CD4-positive, alpha-beta T cell treated with Interleukin-17A for 4 hours (primary cell): ENCODE results near the gene ASTN1.

Experiments
- DNase-seq: peaks from one replicate; pipeline ENCODE4 v3.0.0-alpha.2; 2020; ENCODE audit warnings: mixed read lengths

Gene ASTN1

DNA sequence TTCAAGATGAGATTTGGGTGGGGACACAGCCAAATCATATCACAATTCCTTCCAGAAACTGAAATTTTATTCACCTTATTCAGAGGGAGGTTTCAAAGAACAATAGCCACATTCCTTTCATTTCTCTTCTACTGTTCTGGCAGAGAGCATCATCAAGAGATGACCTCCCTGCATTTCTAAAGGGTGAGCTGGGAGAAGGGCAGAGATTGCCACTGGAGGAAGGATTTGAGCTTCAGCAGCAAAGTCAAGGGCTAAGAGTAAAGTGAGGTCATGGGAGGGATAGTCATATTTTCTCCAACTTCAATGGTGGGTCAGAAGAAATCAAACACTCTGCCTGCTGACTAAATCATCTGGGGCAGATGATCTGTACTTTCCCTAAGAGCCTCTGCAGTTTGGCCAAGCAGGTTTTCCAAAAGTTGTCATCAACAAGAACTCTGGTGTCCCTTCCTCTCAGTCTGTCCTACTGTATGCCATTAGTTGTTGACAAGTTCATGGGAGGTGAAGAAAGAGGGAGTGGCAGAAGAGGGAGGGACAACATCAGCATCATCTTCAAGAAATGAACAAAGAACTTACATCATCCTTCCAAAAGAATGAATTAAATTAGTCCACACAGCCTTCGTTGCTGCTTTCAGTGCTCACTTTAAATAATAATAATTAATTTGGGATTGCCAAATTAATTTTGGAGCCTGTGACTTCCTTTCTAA, 298.3 kb downstream of the ASTN1 start:
- DNase-seq = no peak

DNA sequence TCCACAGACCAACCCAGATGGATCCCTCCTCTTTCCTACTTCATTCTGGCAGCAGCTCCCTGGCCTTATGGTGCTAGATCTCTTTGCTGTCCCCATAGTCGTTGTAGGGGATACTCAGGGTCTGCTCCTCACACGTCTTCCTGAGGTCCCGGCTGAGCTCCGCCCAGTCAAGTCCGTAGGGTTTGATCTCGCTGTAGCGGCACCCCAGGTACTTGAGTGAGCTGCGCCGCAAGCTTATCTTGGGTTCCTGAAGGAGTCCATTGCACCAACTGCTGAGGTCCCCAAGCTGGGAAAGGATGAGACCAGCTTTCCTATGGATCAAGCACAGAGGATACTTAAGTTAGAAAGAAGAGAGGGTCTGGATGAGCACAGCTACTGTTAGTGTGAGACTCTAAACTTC, 300.3 kb downstream of the ASTN1 start:
- DNase-seq = no peak

DNA sequence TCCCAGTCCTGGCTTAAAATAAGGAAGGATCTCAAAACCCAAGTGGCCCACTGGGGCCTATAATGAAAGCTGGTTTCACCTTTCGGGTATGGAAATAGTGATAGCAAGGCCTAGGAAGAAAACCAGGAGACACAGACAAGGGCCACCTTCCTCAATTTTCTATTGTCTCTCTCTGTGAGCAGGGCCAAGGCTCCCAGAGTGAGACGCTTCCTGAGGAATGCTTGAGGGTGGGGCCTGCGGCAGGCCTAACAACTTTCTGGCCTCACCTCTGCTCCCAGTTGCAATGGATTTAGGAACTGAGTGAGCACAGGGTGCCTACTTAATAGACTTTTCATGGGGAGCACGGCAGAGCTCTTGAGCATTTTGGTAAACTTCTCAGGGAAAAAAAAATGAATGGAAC, 300.9 kb downstream of the ASTN1 start:
- DNase-seq = no peak

DNA sequence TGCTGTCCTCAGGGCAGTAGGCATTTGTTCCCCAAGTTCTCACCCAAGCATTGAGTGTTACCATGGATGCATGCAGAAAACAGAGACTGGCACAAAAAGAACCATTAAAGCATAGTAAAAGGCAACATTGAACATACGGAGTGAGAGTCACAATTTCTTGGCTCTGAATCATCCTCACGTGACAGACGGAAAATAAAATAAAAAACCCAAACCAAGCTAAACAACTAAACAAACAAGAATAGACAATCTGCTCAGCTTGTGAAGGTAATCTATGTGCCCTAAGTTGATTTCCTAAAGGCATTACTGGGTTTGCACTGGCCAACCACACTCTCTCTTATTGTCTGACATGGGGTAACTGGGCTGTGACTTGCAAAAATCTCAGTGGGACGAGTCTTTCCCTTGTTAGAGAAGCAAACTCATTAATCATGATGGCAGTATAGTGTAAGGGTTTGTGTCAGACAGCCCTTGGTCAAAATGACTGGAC, 306.0 kb downstream of the ASTN1 start:
- no peak for DNase-seq

DNA sequence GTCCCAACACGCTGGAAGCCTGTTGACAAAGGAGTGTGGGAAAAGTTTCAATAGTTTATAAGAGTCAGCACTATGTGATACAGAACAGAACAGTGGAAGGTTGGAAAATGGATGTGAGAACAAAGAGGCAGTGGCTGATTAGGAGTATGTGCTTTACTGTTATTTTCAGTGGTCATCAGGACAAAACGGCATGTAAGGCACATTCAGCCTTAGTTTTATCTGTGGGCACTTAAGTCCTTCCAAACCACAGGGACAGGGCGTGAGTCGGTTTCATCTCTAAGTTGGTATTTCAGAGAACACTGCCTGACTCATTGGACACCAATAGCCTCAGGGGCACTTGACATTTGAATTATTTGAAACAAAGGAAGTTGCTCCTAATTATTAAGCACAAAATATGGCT, 306.9 kb downstream of the ASTN1 start:
- DNase-seq = no peak

DNA sequence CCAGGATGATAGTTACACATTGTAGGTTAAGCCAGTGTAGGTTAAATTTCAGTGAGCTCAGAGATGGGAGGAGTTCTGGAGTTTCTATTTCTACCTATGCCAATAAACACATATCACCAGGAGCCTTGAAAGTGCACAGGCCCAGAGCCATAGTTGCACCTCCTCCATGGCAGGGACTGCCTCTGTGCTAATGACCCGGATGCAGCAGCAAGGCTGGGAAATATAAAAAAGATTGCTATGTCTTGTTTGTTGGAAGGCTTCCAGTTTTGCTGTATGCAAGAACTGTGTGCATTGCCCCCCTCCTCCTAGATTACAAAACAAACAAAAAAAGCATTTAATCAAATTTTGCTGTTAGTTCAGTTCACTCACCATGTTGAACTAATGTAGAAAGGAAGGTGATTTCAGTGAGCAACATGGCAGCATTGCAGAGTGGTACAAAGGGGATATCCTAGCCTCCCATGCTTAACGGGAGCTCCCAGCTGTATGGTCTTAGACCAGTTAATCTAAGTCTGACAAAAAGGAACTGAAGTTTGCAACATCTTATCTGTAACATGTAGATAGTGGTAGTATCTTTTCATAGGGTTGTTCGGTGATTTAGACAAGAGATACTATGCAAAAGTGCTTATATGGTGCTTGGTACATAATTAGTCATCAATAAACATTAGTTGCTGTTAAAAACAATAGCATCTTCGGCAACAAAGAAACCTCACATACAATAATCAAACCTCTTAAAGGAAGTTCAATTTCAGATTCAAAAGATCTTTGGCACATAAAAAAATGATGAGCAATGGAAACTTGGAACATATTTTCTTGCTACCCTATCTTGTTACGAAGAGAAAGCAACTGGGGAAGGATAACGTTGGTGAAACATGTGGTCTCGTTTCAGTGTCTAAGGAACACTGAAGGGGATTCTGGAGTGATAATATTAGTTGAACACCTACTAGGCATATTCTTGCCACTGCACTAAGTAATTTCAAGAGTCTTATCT, 309.5 kb downstream of the ASTN1 start:
- DNase-seq = no peak

DNA sequence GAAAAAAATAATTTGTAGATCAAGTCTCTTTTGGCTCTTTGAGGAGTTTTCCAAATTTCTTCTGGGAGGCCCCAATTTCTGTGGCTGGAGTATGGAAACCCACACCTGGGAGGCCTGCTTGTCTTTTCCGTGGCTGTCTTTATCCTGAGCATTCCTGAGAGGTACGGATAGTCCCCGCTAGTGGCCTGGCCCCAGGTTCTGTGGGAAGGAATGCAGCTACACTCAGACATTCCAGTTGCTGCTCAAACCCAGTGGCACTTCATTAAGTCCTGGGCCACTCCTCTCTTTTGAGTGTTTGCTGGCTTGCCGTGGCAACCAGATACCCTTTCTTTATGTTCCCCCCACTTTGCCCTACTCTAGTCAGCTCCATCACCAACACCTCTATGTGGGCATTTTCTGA, 310.4 kb downstream of the ASTN1 start:
- no peak for DNase-seq

DNA sequence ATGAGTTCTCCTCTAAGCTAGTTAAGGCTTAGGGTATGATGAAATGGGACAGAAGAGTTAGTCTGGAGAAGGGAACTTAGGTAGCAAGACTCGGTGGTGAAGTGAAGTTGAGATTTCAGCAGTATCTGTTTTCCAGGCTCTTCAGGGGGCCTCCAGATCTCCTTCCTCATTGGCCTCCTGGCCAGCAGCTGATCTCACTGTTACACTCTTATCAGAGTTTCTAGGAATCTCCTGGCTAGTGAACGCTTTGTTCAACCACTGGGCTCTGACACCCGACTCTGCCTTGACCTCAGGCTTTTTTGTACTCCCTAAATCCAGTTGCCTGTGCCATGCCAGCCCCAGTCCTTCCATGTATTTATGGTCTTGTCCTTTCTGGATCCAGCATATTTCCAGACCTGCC, 311.0 kb downstream of the ASTN1 start:
- no peak for DNase-seq

DNA sequence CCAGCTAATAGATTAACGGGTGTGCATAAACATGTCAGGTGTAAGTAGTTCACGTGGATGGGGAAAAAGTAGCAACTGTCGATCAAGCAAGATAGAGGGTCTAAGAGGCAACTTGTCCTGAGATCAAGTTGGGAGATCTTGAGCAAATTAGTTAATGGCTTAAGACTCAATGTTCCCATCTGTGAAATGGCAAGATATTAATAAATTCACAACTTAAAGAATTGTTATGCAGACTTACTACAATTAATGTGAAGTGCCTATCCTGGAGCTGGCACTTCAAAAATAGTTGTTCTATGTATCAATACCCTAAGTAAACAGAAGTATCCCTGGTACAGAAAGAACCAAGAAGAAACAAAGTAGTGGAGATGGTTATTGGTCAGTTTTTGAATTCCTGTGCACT, 312.4 kb downstream of the ASTN1 start:
- DNase-seq = no peak

DNA sequence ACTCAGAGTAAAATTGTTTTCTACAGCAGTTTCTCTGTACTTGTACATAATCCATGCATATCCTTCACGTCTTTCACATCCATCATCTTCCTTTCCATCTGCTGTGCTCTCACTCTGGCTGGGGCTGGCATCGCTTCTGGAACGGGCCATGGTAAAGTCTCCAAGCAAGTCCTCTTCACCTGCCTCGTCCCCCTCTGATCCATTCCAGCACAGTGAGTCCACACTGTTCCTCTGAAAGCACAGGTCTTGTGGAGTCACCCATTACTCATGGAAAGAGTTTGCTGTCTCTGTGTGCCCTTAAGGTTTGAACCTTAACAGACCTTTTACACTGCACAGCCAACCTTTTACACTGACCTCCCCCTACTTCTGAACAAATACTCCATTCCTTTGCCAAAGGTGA, 313.6 kb downstream of the ASTN1 start:
- no peak for DNase-seq

DNA sequence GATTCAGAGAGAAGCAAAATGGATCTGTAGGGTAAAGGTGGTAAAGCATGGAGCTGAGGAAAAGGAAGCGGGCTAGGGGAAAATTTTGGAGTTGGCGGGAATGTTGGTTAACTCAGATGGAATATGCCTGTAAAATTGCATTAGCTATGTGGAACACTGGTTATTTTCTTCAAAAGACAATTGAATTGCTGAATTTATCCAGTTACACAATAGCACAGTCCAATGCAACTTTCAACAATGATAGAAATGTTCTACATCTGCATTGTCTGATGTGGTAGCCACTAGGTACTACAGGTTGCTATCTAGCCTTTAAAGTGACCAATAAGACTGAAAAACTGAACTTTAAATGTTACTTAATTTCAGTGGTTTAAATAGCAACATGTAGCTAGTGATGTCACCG, 315.2 kb downstream of the ASTN1 start:
- no peak for DNase-seq

DNA sequence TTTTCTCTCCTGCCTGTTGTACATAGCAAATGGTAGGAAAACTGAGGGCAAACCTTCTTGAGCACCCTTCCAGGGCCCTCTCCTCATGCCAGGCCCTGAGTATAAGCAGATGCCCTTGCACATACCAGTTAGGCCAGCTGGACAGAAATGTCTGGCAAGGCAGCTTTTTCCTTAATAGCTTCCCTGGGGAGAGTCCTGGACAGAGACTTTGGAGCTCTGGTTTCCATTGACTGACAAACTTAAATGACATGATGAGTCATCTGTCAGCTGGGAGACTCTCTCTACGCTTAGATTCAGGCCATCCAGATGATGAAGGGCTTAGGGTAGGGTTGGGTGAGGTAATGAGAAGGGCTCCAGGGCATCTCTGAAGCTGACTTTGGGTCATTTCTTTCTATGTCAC, 317.5 kb downstream of the ASTN1 start:
- DNase-seq = no peak

DNA sequence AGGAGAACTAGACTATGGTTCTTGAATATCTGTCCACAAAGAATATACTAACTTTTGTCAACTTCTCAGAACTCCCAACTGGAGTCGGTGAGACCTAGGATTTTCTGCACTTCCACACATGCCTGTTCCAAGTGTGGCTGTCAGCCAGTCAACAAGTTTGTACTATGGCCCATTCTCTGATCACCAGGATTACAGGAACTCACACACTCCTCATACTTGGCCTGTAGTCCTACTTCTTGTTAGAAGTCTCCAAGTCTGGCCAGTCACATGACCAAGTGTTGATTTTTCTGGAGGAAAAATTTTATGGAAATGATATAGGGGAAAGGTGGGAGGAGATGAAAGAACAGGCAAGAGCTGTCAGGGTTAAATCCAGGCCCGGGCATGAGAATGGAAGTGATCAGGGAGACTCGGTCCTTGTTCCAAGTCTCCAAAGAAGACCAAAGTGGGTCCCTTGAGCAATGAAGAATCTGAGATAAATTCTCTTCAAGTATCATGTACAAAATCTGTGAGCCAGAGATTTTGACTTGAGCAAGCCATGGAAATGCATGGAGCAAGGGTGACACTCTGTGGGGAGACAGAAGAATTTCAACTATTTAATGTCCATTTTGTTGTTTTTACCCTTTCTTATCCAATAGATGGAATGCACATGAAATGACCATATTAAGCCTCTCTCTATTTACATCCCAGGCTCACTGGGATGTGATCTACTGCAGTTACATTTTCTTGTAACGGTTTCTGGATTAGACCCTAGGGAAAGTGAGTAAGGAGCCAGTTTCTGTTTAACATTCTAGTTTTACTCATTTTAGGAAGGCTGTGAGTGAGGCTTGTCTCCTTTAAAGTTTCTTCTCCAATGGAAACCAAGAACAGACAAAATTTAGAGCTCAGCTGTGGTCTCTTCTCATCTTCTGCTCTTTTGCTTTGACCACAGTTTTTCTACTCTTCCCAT, 320.9 kb downstream of the ASTN1 start:
- no peak for DNase-seq

DNA sequence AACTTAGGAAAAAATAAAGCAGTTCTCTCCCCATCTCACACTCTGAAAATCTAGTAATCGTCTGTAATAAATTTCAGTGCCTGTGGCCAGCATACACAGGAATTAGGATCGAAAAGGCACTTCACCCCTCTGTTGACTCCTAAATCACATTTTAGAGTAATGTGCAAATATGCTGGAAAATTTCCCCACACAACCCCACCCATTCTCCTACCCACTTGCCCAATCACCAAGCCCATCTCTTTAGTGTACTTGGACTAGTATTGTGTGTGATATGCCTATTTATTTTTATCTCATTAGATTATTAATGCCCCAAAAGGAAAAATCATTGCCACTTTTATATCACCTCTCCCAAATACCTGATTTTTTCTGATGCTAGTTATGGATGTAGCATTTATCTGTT, 323.3 kb downstream of the ASTN1 start:
- no peak for DNase-seq

DNA sequence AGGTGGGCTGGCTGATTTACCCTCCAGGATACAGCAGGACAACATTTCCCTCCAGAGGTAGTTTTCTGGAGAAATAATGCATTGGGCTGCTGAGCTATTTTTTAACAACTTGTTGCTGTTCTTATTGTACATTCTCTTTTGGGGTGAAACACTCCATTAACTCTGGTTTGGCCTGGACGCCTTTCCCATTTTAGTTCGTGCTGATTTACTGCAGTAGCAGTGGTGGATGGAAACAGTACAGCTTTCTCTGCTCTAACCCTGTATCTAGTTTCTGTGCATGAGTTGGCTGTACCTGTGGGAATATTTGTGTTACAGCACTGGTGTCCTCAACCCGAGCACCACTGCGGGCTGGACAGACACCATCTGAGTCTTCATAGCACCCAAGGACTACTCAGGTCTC, 325.3 kb downstream of the ASTN1 start:
- no peak for DNase-seq

DNA sequence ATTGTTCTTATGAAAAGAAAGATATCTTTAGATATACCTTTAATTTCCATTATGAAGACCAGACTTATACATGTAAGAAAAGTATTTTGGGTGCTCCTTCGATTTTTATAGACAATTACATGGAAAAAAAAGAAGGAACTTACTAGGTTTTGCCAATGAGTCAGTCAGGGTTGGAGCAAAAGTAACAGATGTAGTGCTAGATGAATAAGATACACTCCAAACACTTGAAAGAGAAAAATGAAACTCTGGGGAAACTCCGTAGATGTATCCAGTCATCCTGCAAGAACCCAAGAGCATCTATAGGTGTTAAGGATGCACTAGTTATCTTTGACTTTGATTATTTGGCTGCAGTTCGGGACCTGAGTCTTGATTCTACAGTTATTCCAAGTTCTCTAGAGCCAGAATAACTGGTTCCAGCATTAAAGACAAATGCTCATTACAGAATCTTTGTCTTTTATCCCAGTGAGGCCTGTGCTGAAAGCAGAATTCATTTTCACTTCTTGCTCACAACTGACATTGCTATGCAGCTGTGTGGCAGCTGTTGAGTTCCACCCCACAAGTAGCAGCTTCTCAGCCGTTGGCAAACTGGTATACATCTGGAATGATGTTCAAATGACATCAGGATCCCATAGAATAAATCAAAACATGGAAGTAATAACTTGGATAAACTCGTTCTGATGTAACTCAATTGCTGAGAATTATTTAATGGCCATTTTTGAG, 326.1 kb downstream of the ASTN1 start:
- DNase-seq = no peak

DNA sequence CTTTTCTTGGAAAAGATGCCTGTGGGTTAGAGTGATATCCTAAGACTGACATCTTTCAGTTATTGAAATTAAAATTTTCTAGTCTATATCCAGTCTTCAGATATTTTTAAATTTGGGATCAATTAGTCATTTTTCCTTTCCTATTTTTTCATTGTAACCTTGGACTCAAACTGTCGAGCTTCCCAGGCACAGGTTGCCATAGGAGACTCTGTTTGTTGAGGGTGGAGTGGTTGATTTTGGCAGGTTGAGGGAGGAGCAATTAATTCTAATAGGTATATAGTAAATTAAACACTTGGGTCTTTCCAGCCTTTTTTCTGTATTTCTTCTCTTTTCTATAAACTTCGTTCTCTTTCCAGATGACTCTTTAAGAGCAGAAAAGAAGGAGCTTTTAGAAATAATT, 326.8 kb downstream of the ASTN1 start:
- no peak for DNase-seq

DNA sequence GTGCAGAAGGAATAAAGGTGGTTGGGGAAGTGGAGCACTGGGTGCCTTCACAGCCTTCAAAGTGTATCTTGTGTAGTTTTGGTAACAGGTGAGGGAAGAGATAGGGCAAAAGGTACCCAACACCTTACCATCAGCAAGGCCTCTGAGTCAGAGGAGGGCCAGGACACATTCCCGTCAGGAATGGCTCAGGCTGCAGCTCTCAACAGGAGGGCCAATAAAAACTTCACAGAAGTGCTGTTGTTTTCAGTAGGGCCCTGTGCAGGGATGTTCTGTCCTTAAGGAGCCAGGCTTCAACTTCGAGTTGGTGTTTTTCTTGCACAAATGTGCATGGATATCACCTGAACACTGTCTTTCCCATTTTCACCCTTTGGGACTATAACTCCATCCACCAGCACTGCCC, 333.4 kb downstream of the ASTN1 start:
- no peak for DNase-seq

DNA sequence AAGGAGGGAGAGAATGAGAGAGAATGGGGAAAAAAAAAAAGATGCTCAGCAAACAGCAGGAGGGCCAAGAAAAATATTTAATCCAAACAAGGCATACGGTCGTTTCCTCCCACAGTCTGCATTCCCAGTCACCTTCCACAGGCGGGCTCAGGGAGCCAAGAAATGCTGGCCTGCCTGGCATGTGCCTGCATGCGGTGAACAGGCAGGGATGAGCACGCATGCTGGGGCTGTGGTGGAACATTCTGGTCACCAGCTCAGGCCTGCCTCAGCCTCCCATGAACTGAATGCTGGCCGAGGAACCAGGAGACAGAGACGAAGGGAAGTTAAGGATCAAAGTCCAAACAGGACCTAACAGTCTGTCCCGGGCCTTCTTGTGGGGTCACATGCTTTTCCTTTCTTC, 335.3 kb downstream of the ASTN1 start:
- DNase-seq = no peak

DNA sequence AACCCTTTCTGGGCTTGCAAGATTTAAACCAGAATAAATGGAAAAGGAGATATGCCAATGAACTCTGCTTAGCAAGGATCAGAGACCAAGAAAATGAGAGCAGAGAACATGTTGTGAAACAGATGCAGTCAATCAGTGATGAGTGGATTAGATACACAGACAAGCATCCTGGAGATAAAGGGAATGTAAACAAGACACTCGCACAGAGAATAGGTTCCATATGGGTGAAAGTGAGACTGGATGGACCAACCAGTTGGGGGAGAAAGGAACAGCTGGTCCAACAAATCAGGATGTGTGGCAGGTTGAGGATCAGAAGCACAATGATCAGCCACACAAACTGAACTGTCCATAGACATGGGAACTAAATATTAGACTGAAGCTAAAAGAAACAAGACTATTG, 338.2 kb downstream of the ASTN1 start:
- DNase-seq = no peak

DNA sequence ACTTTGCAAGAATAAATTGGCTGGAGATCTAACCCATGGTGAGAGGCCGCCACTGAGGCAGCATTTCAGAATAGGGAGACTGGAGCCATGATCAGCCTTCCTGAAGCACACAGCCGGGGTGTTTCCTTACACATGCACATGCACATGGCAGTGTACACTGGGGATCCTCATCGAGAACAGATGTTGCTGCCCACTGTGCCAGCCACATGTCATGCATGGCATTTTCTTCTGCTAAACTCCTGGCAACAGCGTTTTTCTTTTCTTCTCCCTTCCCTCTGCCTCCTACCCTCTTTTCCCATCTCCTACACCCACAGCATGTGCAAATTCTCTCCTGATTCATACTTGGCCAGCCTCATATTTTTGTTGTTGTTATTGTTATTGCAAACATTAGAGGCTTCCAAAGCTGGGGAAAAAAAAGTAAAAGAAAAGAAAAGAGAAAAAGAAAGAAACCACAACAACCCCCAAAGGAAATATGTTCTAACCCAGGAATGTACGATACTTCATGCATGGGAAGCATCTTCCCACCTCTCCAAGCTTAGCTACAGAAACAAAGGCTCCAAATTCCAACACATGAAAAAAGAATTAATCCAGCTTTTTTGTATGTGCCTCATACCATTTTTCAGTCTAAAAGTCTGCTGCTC, 344.0 kb downstream of the ASTN1 start:
- no peak for DNase-seq

DNA sequence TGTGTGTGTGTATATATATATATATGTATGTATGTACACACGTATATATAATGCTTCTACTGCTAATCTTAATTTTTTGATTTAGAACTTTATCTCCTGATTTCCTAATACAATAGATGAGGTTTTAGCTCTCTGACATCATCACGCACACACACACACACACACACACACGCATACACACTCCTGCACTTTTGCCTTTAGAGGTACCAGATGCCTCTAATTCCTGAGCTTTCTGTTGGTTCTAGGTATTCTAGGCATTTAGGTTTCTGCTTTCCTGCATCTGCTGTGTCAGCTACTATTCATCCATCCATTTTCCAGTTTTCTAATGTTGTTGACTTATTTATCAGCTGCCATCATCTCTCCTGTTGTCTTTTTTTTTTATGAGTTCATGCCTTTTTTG, 348.3 kb downstream of the ASTN1 start:
- no peak for DNase-seq
